ENCODE measurements around the gene C17orf107. TPM values are rescaled to one million over a fixed set of nuclear protein-coding genes. Genes with fewer than 3 reads are reported as not detected.

The C17orf107 gene
- total RNA-seq, 4 donors from 2014 or later = 0.10 to 0.33 TPM; not detected in 2

DNA sequence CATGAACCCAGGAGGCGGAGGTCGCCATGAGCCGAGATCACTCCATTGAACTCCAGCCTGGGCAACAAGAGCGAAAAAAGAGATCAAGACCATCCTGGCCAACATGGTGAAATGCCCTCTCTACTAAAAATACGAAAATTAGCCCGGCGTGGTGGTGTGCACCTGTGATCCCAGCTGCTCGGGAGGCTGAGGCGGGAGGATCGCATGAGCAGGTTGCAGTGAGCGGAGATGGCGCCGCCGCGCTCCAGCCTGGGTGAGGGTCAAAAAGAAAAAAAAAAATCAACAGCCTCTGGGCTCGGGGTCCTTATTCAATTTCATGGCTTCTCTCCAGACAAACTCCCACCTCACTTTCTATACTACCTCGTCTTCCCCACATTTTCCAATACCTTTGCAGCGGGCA is 29.5 kb downstream of the C17orf107 start:
- H3K4me3 ChIP-seq = no peak overlapping the region
- no peak for DNase-seq
- no peaks in the 10 kb centered on the region for H3K36me3 ChIP-seq
- no peaks in the 10 kb centered on the region for H3K27me3 ChIP-seq
- no peak for TF ChIP-seq POLR2A (IDR thresholded peaks at IDR 0.05)
- TF ChIP-seq, protein P1, sequence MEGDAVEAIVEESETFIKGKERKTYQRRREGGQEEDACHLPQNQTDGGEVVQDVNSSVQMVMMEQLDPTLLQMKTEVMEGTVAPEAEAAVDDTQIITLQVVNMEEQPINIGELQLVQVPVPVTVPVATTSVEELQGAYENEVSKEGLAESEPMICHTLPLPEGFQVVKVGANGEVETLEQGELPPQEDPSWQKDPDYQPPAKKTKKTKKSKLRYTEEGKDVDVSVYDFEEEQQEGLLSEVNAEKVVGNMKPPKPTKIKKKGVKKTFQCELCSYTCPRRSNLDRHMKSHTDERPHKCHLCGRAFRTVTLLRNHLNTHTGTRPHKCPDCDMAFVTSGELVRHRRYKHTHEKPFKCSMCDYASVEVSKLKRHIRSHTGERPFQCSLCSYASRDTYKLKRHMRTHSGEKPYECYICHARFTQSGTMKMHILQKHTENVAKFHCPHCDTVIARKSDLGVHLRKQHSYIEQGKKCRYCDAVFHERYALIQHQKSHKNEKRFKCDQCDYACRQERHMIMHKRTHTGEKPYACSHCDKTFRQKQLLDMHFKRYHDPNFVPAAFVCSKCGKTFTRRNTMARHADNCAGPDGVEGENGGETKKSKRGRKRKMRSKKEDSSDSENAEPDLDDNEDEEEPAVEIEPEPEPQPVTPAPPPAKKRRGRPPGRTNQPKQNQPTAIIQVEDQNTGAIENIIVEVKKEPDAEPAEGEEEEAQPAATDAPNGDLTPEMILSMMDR (IDR thresholded peaks at IDR 0.05 in 4 of 5, conservative IDR thresholded peaks at IDR 0.05 in 1 of 5) = no peak
- ATAC-seq = no peak
- peaks cover 1 to 2% of the 10 kb centered on the region in 2 donors for H3K4me1 ChIP-seq
- no peak overlapping the region for H3K27ac ChIP-seq
- intact Hi-C loops (cut with DNase I; ENCODE audit: low total_unique reads) = no loop called here
- in situ Hi-C loops (cut with MboI; ENCODE audit: low sequenced_read_pairs in 4 of 4) = no loop called here
- no peaks in the 10 kb centered on the region for H3K9me3 ChIP-seq

- intact Hi-C loops (cut with DNase I; ENCODE audit: low total_unique reads) = no loop called here
- ATAC-seq (no peak), DNase-seq (no peak)
Measured at GRCh38 chr17:4931963-4932362, 32.6 kb downstream of the C17orf107 start, which contains the start of gene GP1BA. Gene GP1BA (plus strand): TSS chr17:4932277. CDS start chr17:4932605, 328 bp downstream.

GRCh38 chr17:4932756-4933155 is 33.4 kb downstream of the C17orf107 start:
- in situ Hi-C loops (cut with MboI; ENCODE audit: low sequenced_read_pairs in 4 of 4) = no loop called here
- H3K9me3 ChIP-seq = no peaks in the 10 kb centered on the region
- no peaks in the 10 kb centered on the region for H3K27me3 ChIP-seq
- DNase-seq (no peak), ATAC-seq (no peak)
- TF ChIP-seq, protein P1 (IDR thresholded peaks at IDR 0.05 in 4 of 5, conservative IDR thresholded peaks at IDR 0.05 in 1 of 5) = no peak
- no peak for TF ChIP-seq POLR2A (IDR thresholded peaks at IDR 0.05)
- no peak overlapping the region for H3K4me3 ChIP-seq
- intact Hi-C loops (cut with DNase I; ENCODE audit: low total_unique reads) = no loop called here
- H3K4me1 ChIP-seq = peaks cover 16 to 23% of the 10 kb centered on the region in 2 donors
- no peak overlapping the region for H3K27ac ChIP-seq
- H3K36me3 ChIP-seq = peaks cover 0 to 10% of the 10 kb centered on the region in 2 donors

More at GRCh38 chr17:4931963-4932362, 32.6 kb downstream of the C17orf107 start, which contains the start of gene GP1BA:
- in situ Hi-C loops (cut with MboI; ENCODE audit: low sequenced_read_pairs in 4 of 4) = no loop called here
- Histone ChIP-seq H3K27me3 (no peaks in the 10 kb centered on the region), H3K4me1 (peaks cover 16 to 19% of the 10 kb centered on the region in 2 donors), H3K9me3 (no peaks in the 10 kb centered on the region), H3K4me3 (no peak within 1 kb of the TSS), H3K36me3 (peaks cover 0 to 2% of the 10 kb centered on the region in 2 donors), H3K27ac (no peak within 1 kb of the TSS)
- no peak for TF ChIP-seq POLR2A (IDR thresholded peaks at IDR 0.05)
- TF ChIP-seq, protein P1 (IDR thresholded peaks at IDR 0.05 in 4 of 5, conservative IDR thresholded peaks at IDR 0.05 in 1 of 5) = no peak

GRCh38 chr17:4933646-4934045 is 34.3 kb downstream of the C17orf107 start:
- H3K27me3 ChIP-seq = no peaks in the 10 kb centered on the region
- ATAC-seq = no peak
- no peak overlapping the region for H3K4me3 ChIP-seq
- no peak for DNase-seq
- TF ChIP-seq POLR2A (IDR thresholded peaks at IDR 0.05) = no peak
- TF ChIP-seq, protein P1 (IDR thresholded peaks at IDR 0.05 in 4 of 5, conservative IDR thresholded peaks at IDR 0.05 in 1 of 5) = no peak
- in situ Hi-C loops (cut with MboI; ENCODE audit: low sequenced_read_pairs in 4 of 4) (no loop called here), intact Hi-C loops (cut with DNase I; ENCODE audit: low total_unique reads) (no loop called here)
- H3K36me3 ChIP-seq = peaks cover 0 to 17% of the 10 kb centered on the region in 2 donors
- H3K9me3 ChIP-seq = no peaks in the 10 kb centered on the region
- H3K4me1 ChIP-seq = peaks cover 25 to 32% of the 10 kb centered on the region in 2 donors
- peak overlapping the region in 1 of 4 donors; percentile 48 for H3K27ac ChIP-seq
